HepG2 (cell line): ENCODE data around the gene CAND1. TPM values are rescaled to one million over a fixed set of nuclear protein-coding genes. Genes with fewer than 3 reads are reported as not detected.

ENCODE experiments used
- FOXO1 ChIP-seq: sonication (generic); formaldehyde crosslinking; IDR thresholded peaks from 2 replicates; pipeline ENCODE4 v1.4.0; 2020; ENCODE audit warnings: missing genetic modification reagents
- MIXL1 ChIP-seq: IDR thresholded peaks from 2 replicates; pipeline ENCODE4 v1.6.1; 2016
- SIX1 ChIP-seq: sonication (generic); formaldehyde crosslinking; IDR thresholded peaks from 2 replicates; pipeline ENCODE4 v1.4.0; 2020; ENCODE audit warnings: missing genetic modification reagents, borderline replicate concordance
- SP4 ChIP-seq: sonication (generic); formaldehyde crosslinking; IDR thresholded peaks from 2 replicates; pipeline ENCODE4 v1.8.1; 2023; ENCODE audit warnings: mild to moderate bottlenecking, missing genetic modification reagents
- TOPORS ChIP-seq: sonication (generic); formaldehyde crosslinking; IDR thresholded peaks from 2 replicates; pipeline ENCODE4 v1.8.0; 2023; ENCODE audit warnings: mild to moderate bottlenecking, missing genetic modification reagents
- ZBTB3 ChIP-seq: sonication (generic); formaldehyde crosslinking; IDR thresholded peaks from 2 replicates; pipeline ENCODE4 v1.4.0; 2020; ENCODE audit warnings: low read depth, mild to moderate bottlenecking, moderate library complexity, missing genetic modification reagents, borderline replicate concordance
- ZFAT ChIP-seq: sonication (generic); formaldehyde crosslinking; conservative IDR thresholded peaks from 2 replicates; pipeline ENCODE4 v1.8.1; 2023; ENCODE audit warnings: missing genetic modification reagents, inconsistent platforms
- ZFP82 ChIP-seq: sonication (generic); formaldehyde crosslinking; IDR thresholded peaks from 2 replicates; pipeline ENCODE4 v1.5.1; 2020; ENCODE audit warnings: mild to moderate bottlenecking, missing genetic modification reagents, borderline replicate concordance
- ZFX ChIP-seq: sonication (generic); formaldehyde crosslinking; IDR thresholded peaks from 2 replicates; pipeline ENCODE4 v1.4.0; 2020; ENCODE audit warnings: mild to moderate bottlenecking, low read depth, missing genetic modification reagents, moderate library complexity
- ZKSCAN8 ChIP-seq: IDR thresholded peaks from 2 replicates; pipeline ENCODE4 v1.6.1; 2016; ENCODE audit warnings: borderline replicate concordance, missing genetic modification reagents, missing compliant biosample characterization
- ZNF550 ChIP-seq: sonication (generic); formaldehyde crosslinking; IDR thresholded peaks from 2 replicates; pipeline ENCODE4 v1.4.0; 2020; ENCODE audit warnings: mild to moderate bottlenecking, missing genetic modification reagents, borderline replicate concordance
- polyA plus RNA-seq, 8 experiments: library from polyadenylated mRNA; depleted of rRNA in 3 of 8; stranded (reverse) in 7 of 8; unstranded in 1 of 8; fragments of >200 nt; fragmentation: Illumina TruSeq in 4 of 8; extraction: Trizol in 4 of 8; gene quantifications; 2 replicates each; pipeline versions ENCODE4 v1.2.1 to v1.2.3, GENCODE V29; 2011 to 2016; ENCODE audit warnings: low read depth in 4 of 8, missing spikeins in 1 of 8, mixed read lengths in 1 of 8; ENCODE audit not compliant: insufficient read depth in 1 of 8
- total RNA-seq, 5 experiments: library from RNA; depleted of rRNA; stranded (reverse); fragments of >200 nt; fragmentation: Illumina TruSeq; extraction: Trizol; gene quantifications; 2 replicates each; pipeline ENCODE4 v1.2.3, GENCODE V29; 2016; ENCODE audit warnings: low read depth in 1 of 5
- TF ChIP-seq, protein P1 (sequence below): sonication (generic); formaldehyde crosslinking; IDR thresholded peaks from 2 replicates; pipeline ENCODE4 v1.5.0; 2020; ENCODE audit warnings: mild to moderate bottlenecking, low read depth, missing genetic modification reagents, borderline replicate concordance
- TF ChIP-seq, protein P2 (sequence below), 2 experiments: sonication (generic) in 1 of 2; formaldehyde crosslinking in 1 of 2; IDR thresholded peaks; 2 replicates each; pipeline versions ENCODE4 v1.4.0 to v1.6.1; 2016 to 2020; ENCODE audit warnings: borderline replicate concordance in 1 of 2, low read depth in 1 of 2, mild to moderate bottlenecking in 1 of 2, missing genetic modification reagents in 1 of 2
- TF ChIP-seq, protein P3 (sequence below): sonication (generic); formaldehyde crosslinking; IDR thresholded peaks from 2 replicates; pipeline ENCODE4 v1.4.0; 2020; ENCODE audit warnings: mild to moderate bottlenecking, missing genetic modification reagents
- TF ChIP-seq, protein P4 (sequence below): sonication (generic); formaldehyde crosslinking; IDR thresholded peaks from 2 replicates; pipeline ENCODE4 v1.5.1; 2020; ENCODE audit warnings: missing genetic modification reagents, mild to moderate bottlenecking, borderline replicate concordance

Gene CAND1
- total and polyA plus RNA-seq, 2 of the 13 experiments (the other 11 are each of a cell fraction or from before 2014, with no cell fraction given), result 56.2 to 138 TPM

DNA sequence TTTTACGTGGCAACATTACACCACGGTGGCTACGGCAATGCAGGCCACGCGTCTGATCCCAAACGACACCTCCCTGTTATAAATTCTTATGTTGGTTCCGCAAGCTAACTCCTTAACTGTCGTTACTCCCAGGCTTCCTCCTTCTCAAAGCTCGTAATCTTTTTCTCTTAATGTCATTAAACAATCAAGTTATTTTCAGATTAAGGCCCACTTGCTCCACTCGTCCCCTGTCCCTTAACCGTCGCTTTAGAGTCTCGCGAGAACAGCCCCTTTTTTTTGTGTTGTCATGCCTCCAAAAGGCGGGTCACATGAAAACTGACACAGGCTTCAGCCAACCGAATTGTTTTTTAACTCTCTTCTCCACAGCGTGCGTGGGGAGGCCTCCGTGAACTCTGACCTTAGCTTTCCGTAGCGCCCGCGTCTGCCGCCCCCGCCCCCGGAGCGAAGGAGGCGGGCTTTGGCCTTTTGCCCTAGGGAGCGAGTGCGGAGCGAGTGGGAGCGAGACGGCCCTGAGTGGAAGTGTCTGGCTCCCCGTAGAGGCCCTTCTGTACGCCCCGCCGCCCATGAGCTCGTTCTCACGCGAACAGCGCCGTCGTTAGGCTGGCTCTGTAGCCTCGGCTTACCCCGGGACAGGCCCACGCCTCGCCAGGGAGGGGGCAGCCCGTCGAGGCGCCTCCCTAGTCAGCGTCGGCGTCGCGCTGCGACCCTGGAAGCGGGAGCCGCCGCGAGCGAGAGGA is at the start of gene CAND1 (continued):
- TF ChIP-seq ZBTB3 (CRISPR knock-in tag) (no peak; the same call in 1 of the 2 replicates), ZKSCAN8 (CRISPR knock-in tag) (no peak), ZNF550 (no peak), SP4 (peak; percentile 84), ZFX (peak; percentile 99), ZFAT (CRISPR knock-in tag) (0 out of 2 replicates have a peak, but pooled peaks have one; percentile 32), TOPORS (CRISPR knock-in tag) (0 out of 2 replicates have a peak, but pooled peaks have one; percentile 15), SIX1 (peak; percentile 73), ZFP82 (no peak; the same call in 1 of the 2 replicates), MIXL1 (CRISPR knock-in tag) (0 out of 2 replicates have a peak, but pooled peaks have one; percentile 20), FOXO1 (CRISPR knock-in tag) (no peak)
- TF ChIP-seq, protein P1, sequence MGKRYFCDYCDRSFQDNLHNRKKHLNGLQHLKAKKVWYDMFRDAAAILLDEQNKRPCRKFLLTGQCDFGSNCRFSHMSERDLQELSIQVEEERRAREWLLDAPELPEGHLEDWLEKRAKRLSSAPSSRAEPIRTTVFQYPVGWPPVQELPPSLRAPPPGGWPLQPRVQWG, result no peak
- TF ChIP-seq, protein P2, sequence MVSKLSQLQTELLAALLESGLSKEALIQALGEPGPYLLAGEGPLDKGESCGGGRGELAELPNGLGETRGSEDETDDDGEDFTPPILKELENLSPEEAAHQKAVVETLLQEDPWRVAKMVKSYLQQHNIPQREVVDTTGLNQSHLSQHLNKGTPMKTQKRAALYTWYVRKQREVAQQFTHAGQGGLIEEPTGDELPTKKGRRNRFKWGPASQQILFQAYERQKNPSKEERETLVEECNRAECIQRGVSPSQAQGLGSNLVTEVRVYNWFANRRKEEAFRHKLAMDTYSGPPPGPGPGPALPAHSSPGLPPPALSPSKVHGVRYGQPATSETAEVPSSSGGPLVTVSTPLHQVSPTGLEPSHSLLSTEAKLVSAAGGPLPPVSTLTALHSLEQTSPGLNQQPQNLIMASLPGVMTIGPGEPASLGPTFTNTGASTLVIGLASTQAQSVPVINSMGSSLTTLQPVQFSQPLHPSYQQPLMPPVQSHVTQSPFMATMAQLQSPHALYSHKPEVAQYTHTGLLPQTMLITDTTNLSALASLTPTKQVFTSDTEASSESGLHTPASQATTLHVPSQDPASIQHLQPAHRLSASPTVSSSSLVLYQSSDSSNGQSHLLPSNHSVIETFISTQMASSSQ (IDR thresholded peaks at IDR 0.05; ENCODE audit: low read depth), result no peak
- TF ChIP-seq, protein P2 (CRISPR knock-in tag; IDR thresholded peaks at IDR 0.05; ENCODE audit: borderline replicate concordance), result peak; percentile 38; the same call in 1 of the 2 replicates
- TF ChIP-seq, protein P3, sequence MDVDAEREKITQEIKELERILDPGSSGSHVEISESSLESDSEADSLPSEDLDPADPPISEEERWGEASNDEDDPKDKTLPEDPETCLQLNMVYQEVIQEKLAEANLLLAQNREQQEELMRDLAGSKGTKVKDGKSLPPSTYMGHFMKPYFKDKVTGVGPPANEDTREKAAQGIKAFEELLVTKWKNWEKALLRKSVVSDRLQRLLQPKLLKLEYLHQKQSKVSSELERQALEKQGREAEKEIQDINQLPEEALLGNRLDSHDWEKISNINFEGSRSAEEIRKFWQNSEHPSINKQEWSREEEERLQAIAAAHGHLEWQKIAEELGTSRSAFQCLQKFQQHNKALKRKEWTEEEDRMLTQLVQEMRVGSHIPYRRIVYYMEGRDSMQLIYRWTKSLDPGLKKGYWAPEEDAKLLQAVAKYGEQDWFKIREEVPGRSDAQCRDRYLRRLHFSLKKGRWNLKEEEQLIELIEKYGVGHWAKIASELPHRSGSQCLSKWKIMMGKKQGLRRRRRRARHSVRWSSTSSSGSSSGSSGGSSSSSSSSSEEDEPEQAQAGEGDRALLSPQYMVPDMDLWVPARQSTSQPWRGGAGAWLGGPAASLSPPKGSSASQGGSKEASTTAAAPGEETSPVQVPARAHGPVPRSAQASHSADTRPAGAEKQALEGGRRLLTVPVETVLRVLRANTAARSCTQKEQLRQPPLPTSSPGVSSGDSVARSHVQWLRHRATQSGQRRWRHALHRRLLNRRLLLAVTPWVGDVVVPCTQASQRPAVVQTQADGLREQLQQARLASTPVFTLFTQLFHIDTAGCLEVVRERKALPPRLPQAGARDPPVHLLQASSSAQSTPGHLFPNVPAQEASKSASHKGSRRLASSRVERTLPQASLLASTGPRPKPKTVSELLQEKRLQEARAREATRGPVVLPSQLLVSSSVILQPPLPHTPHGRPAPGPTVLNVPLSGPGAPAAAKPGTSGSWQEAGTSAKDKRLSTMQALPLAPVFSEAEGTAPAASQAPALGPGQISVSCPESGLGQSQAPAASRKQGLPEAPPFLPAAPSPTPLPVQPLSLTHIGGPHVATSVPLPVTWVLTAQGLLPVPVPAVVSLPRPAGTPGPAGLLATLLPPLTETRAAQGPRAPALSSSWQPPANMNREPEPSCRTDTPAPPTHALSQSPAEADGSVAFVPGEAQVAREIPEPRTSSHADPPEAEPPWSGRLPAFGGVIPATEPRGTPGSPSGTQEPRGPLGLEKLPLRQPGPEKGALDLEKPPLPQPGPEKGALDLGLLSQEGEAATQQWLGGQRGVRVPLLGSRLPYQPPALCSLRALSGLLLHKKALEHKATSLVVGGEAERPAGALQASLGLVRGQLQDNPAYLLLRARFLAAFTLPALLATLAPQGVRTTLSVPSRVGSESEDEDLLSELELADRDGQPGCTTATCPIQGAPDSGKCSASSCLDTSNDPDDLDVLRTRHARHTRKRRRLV, result peak; percentile 34; the same call in 1 of the 2 replicates
- TF ChIP-seq, protein P4, sequence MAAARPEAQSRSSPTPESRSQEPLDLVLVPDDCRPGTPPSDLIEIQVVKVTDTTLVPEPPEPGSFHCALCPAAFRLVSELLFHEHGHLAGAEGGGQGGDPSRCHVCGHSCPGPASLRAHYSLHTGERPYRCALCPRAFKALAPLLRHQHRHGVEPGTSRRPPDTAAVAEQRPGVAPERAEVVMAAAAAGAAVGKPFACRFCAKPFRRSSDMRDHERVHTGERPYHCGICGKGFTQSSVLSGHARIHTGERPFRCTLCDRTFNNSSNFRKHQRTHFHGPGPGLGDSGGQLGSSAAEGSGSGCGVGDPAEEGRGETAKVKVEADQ, result no peak
